DOHH2 (cell line): Measurements from ENCODE around the gene NMNAT2.

Experiments used
- CTCF ChIP-seq: fragments of 200-600 bp; sonication (generic); IDR thresholded peaks from one replicate; pipeline ENCODE4 v1.5.1; 2014; ENCODE audit warnings: antibody characterized with exemption, mild to moderate bottlenecking, low read depth, low read length; ENCODE audit not compliant: poor library complexity, severe bottlenecking
- EZH2phosphoT487 ChIP-seq: fragments of 200-600 bp; sonication (generic); IDR thresholded peaks from 2 replicates; pipeline ENCODE4 v1.6.1; 2017; ENCODE audit warnings: borderline replicate concordance, mild to moderate bottlenecking, antibody characterized with exemption, low read length, moderate library complexity, mixed read lengths

- TF ChIP-seq CTCF (no peak), EZH2phosphoT487 (no peak)
Measured at GRCh38 chr1:183279835-183280234, 138.3 kb downstream of the NMNAT2 start.
